Karpas-422 (cell line): Measurements from ENCODE around the gene TH. TPM values are rescaled to one million over a fixed set of nuclear protein-coding genes. Genes with fewer than 3 reads are reported as not detected.
"Not testable (repeated sequence)": the region's sequence is repeated elsewhere in the genome, so short reads cannot be mapped to it uniquely, and the experiment has no call there.

ENCODE experiments used
- DNase-seq: peaks from one replicate; pipeline ENCODE4 v3.0.0-alpha.2; 2015
- H2AFZ ChIP-seq: fragments of 200-600 bp; sonication (generic); 2 replicates; pipeline ENCODE4 v1.6.1; 2014; ENCODE audit warnings: antibody characterized with exemption, low read length, mixed read lengths
- H3K27ac ChIP-seq: fragments of 200-600 bp; sonication (generic); 2 replicates; pipeline ENCODE4 v1.5.1; 2014; ENCODE audit warnings: mild to moderate bottlenecking, low read length, moderate library complexity
- H3K27me3 ChIP-seq: fragments of 200-600 bp; sonication (generic); 2 replicates; pipeline ENCODE4 v1.6.1; 2014; ENCODE audit warnings: low read length, mixed read lengths
- H3K36me3 ChIP-seq: fragments of 200-600 bp; sonication (generic); 2 replicates; pipeline ENCODE4 v1.6.1; 2014; ENCODE audit warnings: low read length, mixed read lengths; ENCODE audit not compliant: insufficient read depth
- H3K4me1 ChIP-seq: fragments of 200-600 bp; sonication (generic); 2 replicates; pipeline ENCODE4 v1.6.1; 2014; ENCODE audit warnings: mild to moderate bottlenecking, low read length, mixed read lengths
- H3K4me2 ChIP-seq: fragments of 200-600 bp; sonication (generic); 2 replicates; pipeline ENCODE4 v1.6.1; 2014; ENCODE audit warnings: low read length, low read depth, mild to moderate bottlenecking; ENCODE audit not compliant: poor library complexity, severe bottlenecking
- H3K4me3 ChIP-seq: fragments of 200-600 bp; sonication (generic); 2 replicates; pipeline ENCODE4 v1.5.1; 2014; ENCODE audit warnings: mild to moderate bottlenecking, antibody characterized with exemption, low read length, mixed read lengths
- H3K79me2 ChIP-seq: fragments of 200-600 bp; sonication (generic); 2 replicates; pipeline ENCODE4 v1.6.1; 2014; ENCODE audit warnings: mild to moderate bottlenecking, low read length, mixed read lengths
- H3K9ac ChIP-seq: fragments of 200-600 bp; sonication (generic); 2 replicates; pipeline ENCODE4 v1.6.0; 2014; ENCODE audit warnings: low read length
- H3K9me2 ChIP-seq: fragments of 200-600 bp; sonication (generic), shearing (Covaris generic); replicated peaks from 2 replicates; pipeline ENCODE4 v1.6.0; 2014; ENCODE audit warnings: mild to moderate bottlenecking, low read length, moderate library complexity; ENCODE audit not compliant: insufficient read depth
- H3K9me3 ChIP-seq: fragments of 300-700, 200-600 bp; sonication (generic); 2 replicates; pipeline ENCODE4 v1.6.1; 2014; ENCODE audit warnings: low read length, mixed read lengths
- H4K20me1 ChIP-seq: fragments of 200-600 bp; sonication (generic); 2 replicates; pipeline ENCODE4 v1.6.1; 2014; ENCODE audit warnings: mild to moderate bottlenecking, antibody characterized with exemption, low read length, low read depth; ENCODE audit not compliant: insufficient read depth
- total RNA-seq: library from RNA; depleted of rRNA; stranded (reverse); fragments of >200 nt; shearing (Covaris generic); gene quantifications from 2 replicates; pipeline ENCODE4 v1.2.3, GENCODE V29; 2014; ENCODE audit warnings: low replicate concordance

TH gene
- total RNA-seq, 1 experiment from 2014 or later: not detected

GRCh38 chr11:2127482-2128129, 44.0 kb downstream of the TH start:
- Histone ChIP-seq H3K36me3 (no peaks in the 10 kb centered on the region), H2AFZ (no peak overlapping the region)

GRCh38 chr11:2126520-2127085, 45.0 kb downstream of the TH start:
- DNase-seq: no peak
- Histone ChIP-seq H3K79me2 (no peaks in the 10 kb centered on the region), H3K9me3 (no peaks in the 10 kb centered on the region), H4K20me1 (no peaks in the 10 kb centered on the region), H3K36me3 (no peaks in the 10 kb centered on the region), H3K27ac (no peak overlapping the region), H3K4me1 (no peaks in the 10 kb centered on the region), H3K4me3 (no peak overlapping the region), H3K4me2 (no peak overlapping the region), H3K9me2 (no peaks in the 10 kb centered on the region), H3K9ac (no peak overlapping the region), H2AFZ (no peak overlapping the region), H3K27me3 (no peaks in the 10 kb centered on the region)

More at GRCh38 chr11:2127482-2128129, 44.0 kb downstream of the TH start:
- DNase-seq: no peak
- Histone ChIP-seq H3K9me3 (no peaks in the 10 kb centered on the region), H3K9ac (no peak overlapping the region), H3K9me2 (no peaks in the 10 kb centered on the region), H3K27ac (no peak overlapping the region), H3K79me2 (no peaks in the 10 kb centered on the region), H3K4me3 (no peak overlapping the region), H4K20me1 (no peaks in the 10 kb centered on the region), H3K4me2 (no peak overlapping the region), H3K4me1 (no peaks in the 10 kb centered on the region), H3K27me3 (no peaks in the 10 kb centered on the region)

DNA sequence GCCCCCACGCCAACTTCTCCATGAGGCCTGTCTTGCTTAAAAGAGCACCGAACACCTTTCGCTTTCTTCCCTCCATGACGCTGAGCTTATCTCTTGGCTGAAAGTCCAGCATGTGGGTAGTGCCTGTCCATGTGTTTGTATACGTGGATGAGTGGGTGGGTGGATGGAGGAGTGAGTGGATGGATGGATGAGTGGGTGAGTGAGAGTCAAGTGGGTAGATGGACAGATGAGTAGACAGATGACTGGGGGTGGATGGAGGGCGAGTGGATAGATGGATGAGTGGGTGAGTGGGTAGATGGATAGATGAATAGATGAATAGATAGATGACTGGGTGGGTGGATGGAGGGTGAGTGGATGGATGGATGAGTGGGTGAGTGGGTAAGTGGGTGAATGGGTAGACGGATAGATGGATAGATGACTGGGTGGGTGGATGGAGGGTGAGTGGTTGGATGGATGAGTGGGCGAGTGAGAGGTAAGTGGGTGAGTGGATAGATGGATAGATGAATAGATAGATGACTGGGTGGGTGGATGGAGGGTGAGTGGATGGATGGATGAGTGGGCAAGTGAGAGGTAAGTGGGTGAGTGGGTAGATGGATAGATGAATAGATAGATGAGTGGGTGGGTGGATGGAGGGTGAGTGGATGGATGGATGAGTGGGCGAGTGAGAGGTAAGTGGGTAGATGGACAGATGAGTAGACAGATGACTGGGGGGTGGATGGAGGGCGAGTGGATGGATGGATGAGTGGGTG, 46.7 kb downstream of the TH start:
- H3K9ac ChIP-seq, H3K4me2 ChIP-seq, H3K27ac ChIP-seq, H3K36me3 ChIP-seq, H2AFZ ChIP-seq, H3K9me2 ChIP-seq, H3K27me3 ChIP-seq, H3K4me3 ChIP-seq, H4K20me1 ChIP-seq, H3K4me1 ChIP-seq, H3K9me3 ChIP-seq, H3K79me2 ChIP-seq, DNase-seq: not testable (repeated sequence)

- DNase-seq: no peak
- Histone ChIP-seq H3K4me1 (no peaks in the 10 kb centered on the region), H3K36me3 (no peaks in the 10 kb centered on the region), H4K20me1 (no peaks in the 10 kb centered on the region), H3K9me2 (no peaks in the 10 kb centered on the region), H3K9me3 (no peaks in the 10 kb centered on the region), H3K27me3 (no peaks in the 10 kb centered on the region; the same call in 1 of the 2 replicates), H3K9ac (no peak overlapping the region), H3K27ac (no peak overlapping the region), H3K4me2 (no peak overlapping the region), H3K4me3 (no peak overlapping the region), H3K79me2 (no peaks in the 10 kb centered on the region), H2AFZ (no peak overlapping the region)
These were observed 48.0 kb downstream of the TH start for GRCh38 chr11:2123628-2123960.

DNA sequence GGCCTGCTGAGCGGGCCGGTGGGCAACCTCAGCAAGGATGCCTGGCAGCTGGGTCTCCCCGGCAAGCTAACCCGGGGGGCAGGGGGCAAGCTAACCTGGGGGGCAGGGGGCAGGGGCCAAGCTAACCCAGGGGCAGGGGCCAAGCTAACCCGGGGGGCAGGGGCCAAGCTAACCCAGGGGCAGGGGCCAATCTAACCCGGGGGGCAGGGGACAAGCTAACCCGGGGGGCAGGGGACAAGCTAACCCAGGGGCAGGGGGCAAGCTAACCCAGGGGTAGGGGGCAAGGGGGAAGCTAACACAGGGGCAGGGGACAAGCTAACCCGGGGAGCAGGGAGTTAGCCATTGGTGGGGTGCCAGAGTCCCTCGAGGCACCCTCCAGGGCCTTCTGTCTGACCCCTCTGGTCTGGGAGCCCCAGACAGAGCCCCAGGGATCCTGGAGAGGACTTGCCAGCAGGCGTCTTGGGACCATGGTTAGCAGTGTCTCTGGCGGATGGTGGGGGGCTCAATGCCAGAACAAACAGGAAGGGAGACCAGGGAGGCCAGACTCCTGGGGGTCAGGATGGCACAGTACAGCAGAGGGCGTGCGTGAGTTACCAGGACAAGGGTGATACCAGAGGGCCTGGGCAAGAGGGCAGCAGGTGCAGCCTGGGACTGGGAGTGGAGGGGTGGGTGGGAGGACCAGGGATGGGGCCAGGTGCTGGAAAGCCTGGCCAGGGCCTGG, 48.5 kb downstream of the TH start:
- no peak overlapping the region for H2AFZ ChIP-seq
- H3K27me3 ChIP-seq: no peaks in the 10 kb centered on the region; the same call in 1 of the 2 replicates
- no peaks in the 10 kb centered on the region for H3K9me2 ChIP-seq
- H4K20me1 ChIP-seq: no peaks in the 10 kb centered on the region
- no peaks in the 10 kb centered on the region for H3K4me1 ChIP-seq
- no peak overlapping the region for H3K9ac ChIP-seq
- no peak overlapping the region for H3K4me2 ChIP-seq
- H3K79me2 ChIP-seq: no peaks in the 10 kb centered on the region
- no peaks in the 10 kb centered on the region for H3K9me3 ChIP-seq
- H3K36me3 ChIP-seq: no peaks in the 10 kb centered on the region
- H3K4me3 ChIP-seq: no peak overlapping the region
- H3K27ac ChIP-seq: no peak overlapping the region
- DNase-seq: peak; percentile 68

GRCh38 chr11:2122222-2122906, 49.3 kb downstream of the TH start:
- Histone ChIP-seq H3K4me2 (no peak overlapping the region), H3K27ac (no peak overlapping the region), H3K4me3 (no peak overlapping the region), H3K9me3 (no peaks in the 10 kb centered on the region), H3K9ac (no peak overlapping the region), H4K20me1 (no peaks in the 10 kb centered on the region), H3K9me2 (no peaks in the 10 kb centered on the region), H3K27me3 (no peaks in the 10 kb centered on the region; the same call in 1 of the 2 replicates), H3K36me3 (no peaks in the 10 kb centered on the region), H3K4me1 (no peaks in the 10 kb centered on the region), H2AFZ (no peak overlapping the region), H3K79me2 (no peaks in the 10 kb centered on the region)
- no peak for DNase-seq

GRCh38 chr11:2121227-2122130, 50.1 kb downstream of the TH start:
- no peak overlapping the region for H3K27ac ChIP-seq
- H3K9ac ChIP-seq: no peak overlapping the region
- H3K79me2 ChIP-seq: no peaks in the 10 kb centered on the region
- H3K4me3 ChIP-seq: no peak overlapping the region
- no peak for DNase-seq
- H4K20me1 ChIP-seq: no peaks in the 10 kb centered on the region
- H3K36me3 ChIP-seq: no peaks in the 10 kb centered on the region
- no peak overlapping the region for H3K4me2 ChIP-seq
- H3K9me2 ChIP-seq: no peaks in the 10 kb centered on the region
- H3K4me1 ChIP-seq: no peaks in the 10 kb centered on the region
- H2AFZ ChIP-seq: no peak overlapping the region
- H3K9me3 ChIP-seq: no peaks in the 10 kb centered on the region
- no peaks in the 10 kb centered on the region; the same call in 1 of the 2 replicates for H3K27me3 ChIP-seq
